NCI-H1092 (cell line): ENCODE data around the gene GSE1.

ENCODE experiments used
- DNase-seq: peaks from one replicate; lab custom pipeline; 2025; lab: John Stamatoyannopoulos, UW

Gene GSE1

DNA sequence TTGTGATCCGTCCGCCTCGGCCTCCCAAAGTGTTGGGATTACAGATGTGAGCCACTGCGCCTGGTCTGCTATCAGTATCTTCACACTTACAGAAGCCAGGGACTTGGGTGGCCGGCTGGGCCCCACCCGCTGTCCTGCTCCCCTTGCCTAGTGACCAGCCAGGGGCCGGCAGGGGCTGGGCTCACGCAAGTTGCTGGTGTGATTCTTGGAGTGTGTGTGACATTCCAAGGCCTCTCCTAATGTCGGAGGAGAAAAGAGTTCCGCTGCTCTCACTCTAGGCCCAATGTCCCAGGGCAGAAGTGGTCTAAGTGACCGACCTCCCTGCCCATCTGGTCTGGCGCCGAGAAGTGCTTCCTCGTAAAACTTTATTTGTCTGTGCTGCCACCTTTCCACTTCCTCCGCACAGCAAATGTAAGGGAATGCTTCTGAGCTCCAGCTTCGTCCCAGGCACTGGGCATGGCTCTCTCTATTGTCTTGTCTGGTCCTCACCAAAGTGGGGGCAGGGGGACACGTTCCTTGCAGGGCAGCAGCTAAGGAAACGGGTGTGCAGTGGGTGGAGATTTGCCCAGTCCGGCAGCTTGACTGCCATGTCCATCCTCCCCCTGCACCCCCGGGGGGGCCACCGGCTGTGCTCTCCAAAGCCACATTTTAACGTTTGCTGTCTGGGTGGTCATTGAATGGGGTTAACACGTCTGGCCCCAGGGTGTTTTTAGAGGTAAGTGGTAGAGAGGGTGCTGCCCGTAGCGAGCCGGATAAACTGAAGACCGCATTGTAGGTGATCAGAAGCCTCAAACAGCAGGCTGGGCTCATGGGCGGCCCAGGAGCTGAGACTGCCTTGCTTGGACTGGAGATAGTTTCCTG, 7.8 kb upstream of the GSE1 start:
- DNase-seq = no peak

DNA sequence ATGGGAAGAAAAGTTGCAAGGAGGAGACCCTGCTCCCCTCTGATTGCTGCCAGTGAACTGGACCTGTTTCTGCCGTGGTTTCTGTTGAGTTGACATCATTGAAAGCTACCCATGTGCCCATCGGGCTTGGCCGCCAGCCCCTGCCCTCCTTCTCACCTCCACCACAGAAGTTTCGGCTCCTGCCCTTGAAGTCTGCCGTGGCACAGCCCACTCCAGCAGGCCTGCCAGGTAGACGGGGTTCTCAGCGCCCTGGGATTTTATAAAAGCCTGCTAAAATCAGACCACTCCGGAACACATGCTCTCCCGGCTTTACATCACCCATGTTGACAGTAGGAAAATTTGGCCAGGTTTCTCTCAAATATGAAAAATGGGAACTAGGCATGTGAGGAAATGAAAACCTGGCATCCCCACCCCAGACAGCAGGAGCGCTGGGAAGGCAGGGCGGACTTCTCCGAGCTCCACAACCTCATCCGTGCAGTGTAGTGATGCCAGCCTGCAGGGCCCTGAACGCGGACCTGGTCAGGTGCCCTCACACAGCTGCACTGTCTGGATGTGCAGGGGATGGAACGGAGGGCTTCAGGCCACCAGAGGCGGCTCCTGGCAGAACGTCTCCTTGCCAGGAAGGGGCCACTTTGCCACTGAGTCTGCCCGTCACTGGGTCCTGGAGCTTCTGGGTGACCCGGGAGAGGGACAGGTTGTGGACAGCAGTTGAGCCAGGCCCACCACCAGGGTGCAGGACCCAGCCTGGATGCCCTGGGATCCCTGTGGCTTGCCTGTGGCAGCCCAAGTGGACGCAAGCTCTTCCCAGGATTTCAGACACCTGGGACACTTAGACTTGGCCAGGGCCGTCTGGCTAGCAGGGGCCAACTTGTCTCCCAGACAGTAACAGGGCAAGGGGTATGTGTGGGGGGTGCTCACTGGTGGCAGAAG, 6.9 kb upstream of the GSE1 start:
- no peak for DNase-seq

DNA sequence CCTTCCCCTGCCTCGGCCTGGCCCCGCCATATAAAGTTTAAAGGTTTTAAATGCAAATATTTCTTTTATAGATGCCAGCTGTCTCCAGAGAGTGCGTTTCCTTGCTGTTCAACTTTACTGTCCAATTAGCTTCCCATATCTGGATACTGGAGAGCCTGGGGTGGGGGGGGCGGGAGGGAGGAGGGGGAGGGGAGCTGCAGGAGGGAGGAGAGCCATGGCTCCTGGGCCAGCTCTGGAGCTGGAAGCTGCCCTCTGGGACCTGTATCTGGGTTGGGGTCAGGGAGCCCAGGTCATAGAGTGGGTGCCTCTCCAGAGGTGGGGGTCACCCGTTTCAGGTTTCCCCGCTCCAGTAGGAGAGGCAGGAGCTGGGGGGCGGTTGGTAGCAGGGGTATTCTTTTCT, 6.2 kb upstream of the GSE1 start:
- no peak for DNase-seq

DNA sequence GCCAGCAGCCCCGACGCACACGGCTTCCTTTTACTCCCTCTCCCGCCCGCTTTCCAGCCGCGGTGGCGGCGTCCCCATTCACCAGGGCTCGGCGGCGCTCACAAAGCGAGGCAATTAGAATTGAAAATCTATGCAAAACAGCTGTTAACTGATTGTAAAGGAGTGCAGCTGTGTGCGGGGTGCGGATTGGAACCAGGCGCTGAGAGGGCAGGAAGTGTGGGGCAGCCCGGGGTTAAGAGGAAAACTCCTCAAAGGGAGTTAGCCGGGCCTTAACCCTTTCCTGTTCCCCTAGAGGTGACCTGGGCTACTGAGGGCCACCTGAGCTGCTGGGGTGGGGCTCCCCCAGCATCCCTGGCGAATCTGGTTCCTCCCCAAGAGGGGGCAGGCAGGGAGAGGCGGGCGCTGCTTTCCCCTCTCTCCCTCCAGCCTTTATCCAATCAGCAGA, 5.8 kb upstream of the GSE1 start:
- no peak for DNase-seq

DNA sequence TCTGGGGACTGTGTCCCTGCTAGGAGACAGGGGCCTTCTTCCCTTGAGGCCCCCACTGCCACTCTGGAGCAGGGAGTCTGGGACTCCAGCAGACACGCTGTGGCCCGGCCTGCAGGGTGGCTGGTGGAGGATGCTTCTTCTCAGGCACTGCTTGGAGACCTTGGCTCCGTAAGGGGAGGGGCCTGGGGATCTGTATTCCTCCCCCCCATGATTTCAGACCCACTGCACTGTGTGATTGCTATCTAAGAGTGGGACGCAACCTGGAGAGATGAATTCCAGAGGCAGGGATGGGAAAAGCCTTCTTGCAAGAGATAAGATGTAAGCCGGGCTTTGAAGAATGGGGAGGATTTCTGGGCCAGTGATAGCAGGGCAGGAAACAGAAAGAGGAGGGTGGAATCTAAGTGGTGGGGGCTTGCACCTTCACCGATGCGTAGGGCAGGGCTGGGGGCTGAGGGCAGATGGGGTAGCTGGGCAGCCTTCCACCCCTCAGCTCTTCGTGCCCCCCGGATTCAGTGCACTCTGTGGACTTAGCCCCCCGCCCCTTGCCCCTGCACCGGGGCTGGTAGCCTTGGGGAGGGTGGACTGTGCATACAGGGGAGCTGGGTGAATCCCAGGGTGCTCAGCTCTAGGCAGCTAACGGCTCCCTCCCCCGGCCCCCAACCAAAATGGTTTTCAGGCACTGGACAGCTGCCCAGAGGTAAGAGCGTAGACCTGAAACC, 5.2 kb upstream of the GSE1 start:
- no peak for DNase-seq

DNA sequence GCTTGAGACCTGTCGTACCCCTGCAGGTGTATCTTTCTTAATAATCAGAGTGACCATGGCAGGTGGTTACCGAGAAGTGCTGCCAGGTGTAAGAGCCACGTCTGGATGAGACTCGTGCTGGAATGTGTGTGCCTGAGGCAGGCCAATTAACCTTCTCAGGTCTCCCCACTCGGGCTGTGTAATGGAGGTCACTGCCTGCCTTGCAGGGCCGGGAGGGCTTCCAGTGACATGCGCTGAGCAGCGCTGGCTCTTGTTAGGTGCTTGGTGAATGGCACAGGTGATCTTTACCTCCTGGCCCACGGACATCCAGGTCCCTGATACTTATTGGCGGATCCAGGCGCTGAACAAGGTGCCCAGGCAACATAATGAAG, 4.6 kb upstream of the GSE1 start:
- no peak for DNase-seq

DNA sequence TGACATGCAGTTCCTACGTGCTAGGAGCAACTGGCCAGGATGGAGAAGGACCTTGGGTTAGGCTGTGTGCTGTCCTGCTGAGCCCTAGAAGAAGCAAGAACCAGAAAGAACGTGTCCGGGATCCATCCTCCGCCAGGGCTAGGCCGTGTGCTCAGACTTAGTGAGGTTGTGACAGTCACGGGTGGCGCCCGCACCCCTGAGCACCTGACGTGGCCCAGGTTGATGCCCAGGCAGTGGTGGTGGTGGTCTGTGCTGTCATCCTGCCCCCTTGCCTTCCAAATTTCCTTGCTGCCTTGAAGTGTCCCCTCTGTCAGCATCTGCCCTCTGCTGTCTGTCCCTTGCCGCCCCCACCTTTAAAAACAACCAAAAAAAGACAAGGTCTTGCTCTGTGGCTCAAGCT, 4.2 kb upstream of the GSE1 start:
- no peak for DNase-seq

DNA sequence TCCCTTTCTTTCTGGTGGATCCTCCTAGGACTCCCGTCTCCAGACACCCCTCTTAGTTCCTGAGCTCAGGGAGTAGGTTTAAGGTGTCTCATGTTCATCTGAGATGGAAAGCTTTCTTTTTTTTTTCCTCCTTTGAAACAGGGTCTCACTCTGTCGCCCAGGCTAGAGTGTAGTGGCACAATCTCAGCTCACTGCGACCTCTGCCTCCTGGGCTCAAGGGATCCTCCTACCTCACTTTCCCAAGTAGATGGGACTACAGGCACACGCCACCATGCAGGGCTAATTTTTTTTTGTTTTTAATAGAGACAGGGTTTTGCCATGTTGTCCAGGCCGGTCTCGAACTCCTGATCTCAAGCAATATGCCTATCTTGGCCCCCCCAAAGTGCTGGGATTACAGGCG, 3.6 kb upstream of the GSE1 start:
- no peak for DNase-seq

DNA sequence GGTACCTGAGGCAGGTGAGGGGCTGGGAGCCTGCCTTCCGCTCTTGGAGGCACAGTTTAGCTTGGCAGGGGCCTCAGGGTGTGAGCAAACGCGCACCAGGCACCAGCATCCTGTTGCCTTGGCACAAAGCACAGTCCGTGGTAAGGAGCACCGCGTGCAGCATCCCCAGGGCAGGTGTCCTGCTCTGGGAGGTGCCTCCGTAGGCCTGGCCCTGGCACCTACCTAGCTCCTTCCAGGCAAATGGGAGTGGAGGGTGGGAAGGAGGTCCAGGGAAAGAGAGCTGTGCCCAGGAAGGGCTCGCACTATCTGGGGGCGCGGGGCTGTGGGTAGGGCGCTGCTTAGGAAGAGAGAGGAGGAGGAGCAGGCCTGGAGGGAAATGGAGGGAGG, 3.1 kb upstream of the GSE1 start:
- peak; percentile 35 for DNase-seq

DNA sequence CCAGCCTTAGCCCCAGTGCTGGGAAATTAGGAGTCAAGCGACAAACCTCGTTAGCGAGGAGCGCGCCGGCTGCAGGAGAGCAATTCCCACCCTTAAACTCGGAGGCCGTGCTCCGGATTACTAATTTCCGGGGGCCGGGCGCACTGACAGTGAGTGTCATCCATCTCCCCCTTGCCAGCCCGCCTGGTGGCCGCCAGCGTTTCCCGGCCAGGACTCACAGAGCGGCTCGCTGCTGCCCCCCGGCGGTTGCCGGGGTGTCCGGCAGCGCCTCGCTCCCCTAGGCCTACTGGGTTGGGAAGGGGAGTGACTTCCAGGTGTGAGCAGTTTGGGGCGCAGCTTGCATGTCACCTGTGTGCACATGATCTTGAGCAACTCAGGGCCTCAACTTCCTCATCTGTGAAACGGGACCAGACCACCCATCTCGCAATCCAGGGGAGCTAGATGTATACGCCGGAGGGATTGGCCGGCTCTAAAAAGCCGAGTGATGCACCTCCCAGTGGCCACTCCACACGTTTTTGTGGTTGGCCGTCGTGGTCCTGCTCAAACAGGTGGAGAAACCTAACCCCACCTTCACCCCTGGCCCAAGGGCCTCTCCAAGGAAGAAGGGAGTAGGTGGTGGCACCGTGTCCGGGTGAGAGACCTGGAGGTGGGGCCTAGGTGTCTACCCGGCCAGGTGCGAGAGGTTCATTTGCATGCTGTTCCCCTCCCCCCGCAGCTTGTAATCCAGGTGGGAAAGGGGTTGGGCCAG, 2.5 kb upstream of the GSE1 start:
- DNase-seq = peak; percentile 78

DNA sequence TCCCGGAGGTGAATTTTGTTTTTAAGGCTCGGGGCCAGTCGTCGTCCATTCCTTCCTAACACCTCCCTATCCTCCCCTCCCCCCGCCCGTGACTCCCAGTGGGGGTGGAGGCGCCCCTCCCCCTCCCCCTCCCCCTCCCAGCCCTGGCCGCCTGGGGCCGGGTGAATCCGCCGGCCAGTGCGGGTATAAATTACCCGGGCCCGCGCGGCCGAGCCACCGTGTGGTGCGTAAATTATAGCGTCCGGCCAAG, 2.0 kb upstream of the GSE1 start:
- DNase-seq = no peak

DNA sequence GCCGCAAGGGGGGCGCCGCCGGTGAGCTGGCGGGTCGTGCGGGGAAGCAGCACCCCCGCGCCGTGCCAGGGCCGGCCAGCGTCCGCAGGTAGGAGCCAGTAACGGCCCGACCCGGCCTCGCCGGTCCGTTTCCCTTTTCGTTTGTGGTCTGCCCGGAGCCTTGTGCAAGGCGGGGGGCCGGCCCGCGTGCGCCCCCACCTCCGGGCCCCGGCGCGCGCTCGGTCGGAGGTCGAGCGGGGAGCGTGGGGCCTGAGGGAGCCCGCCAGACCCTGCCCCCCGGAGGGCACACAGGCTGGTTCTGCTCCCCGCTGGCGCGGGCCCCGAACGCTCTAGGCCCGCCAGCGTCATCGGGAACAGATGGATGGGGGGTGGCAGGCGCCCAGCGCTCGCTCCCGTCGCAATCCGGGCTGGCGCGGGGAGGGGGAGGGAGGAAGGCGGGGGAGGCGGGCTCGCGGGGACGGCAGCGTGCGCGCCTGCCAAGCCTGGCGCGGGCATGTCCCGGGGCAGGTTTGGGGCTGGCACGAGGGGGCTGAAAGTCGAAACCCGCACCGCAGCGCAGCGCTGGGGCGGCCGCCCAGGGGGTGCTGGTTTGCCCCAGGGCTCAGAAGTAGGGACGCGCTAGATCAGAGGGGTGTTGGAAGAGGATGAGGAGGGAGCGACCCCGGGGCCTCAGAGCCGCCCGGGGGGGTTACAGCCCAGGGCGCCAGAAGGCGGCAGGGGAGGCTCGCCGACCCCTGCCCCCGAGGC, 1.5 kb upstream of the GSE1 start:
- peak; percentile 69 for DNase-seq

DNA sequence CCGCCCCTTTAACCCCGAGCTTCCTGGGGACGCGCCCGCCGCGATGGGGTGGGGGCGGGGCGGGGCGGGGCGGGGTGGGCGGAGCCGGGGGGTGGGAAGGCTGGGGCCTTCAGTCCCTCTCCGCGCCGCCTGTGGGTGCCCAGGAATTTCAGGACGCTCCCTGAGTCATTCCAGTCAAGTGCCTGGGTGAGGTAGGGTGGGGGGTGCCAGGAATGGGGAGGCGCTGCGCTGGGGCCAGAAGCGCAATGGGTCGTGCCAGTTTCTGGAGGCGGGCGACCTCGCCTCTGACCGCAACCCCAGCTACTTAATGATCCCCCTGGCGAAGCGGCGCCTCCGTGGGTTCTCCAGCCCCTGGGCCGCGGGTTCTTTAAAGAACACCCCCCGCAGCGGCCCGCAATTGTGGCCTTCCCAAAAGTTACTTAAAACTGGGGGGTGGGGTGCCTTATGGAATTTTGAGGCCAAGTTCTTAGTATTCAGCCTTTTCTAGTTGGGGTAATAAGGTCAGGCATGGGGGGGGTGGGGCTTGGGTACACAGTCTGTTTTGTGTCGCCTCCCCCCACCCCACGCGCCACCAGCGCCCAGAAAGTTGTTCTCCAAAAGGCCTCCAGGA, 826 bp upstream of the GSE1 start:
- peak; percentile 43 for DNase-seq

DNA sequence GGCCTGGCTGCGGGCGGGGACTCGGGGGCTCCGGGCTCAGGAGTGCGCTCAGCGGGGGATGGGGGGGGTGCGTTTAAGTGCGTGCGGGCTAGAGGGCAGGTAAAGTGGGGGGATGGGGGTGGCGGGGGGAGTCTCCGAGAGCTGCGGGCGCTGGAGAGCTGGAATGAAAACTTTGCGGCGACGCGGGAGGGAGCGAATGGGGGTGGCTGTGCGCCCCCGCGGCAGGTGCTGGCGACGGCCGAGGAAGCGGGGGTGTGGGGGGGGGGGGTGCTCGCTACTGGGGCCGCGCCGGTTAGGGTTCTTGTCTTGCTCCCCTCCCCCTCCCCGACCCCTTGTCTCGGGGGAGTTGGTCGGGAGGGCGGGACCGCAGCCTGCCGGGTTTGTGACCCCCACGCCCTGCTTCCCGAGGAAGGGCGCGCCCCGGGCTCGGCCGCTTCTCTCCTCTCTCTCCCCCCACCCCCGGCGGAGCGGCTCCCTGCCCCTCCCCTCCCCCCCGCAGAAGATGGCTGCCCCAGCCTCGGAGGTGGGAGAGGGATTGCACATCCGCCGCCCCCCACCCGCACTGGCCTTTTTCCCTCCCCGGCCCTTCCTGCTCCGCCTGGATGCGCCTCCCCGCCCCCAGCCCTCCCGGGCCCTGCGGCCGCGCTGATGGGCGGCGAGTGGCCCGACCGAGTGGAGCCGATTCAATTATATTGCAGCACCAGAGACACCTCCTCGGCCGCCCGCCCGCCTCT, 649 bp downstream of the GSE1 start:
- peak; percentile 49 for DNase-seq

DNA sequence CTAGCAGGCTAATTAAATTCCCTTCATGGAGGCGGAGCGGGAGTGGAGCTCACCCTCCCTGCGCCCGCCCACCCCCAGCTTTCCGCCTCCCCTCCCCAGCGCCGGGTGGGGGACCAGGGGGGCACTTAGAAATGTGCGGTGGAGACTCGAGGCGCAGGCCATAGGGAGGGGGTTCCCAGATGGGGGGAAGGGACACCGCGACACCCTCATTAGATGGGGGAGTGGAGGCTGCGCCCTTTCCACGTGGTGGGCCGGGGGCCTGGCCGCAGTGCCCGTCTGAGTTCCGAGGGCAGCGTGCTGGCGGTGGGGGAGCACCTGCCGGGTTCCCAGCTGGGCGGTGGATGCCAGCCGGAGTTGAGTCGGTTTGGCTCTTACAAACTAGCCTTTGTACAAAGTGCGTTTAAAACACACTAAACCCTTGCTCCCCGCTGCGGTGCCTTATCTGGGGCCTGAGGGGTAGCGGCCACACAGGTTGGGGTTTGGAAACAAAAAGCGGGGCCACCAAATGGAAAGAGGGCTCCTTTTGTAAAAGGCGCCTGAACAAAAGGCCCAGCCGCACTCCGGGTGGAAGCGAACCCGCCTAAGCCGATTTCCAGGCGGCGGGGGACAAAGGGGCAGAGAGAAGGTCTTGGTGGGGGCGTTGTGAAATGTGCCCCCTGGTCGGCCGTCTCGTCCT, 1.4 kb downstream of the GSE1 start:
- no peak for DNase-seq

DNA sequence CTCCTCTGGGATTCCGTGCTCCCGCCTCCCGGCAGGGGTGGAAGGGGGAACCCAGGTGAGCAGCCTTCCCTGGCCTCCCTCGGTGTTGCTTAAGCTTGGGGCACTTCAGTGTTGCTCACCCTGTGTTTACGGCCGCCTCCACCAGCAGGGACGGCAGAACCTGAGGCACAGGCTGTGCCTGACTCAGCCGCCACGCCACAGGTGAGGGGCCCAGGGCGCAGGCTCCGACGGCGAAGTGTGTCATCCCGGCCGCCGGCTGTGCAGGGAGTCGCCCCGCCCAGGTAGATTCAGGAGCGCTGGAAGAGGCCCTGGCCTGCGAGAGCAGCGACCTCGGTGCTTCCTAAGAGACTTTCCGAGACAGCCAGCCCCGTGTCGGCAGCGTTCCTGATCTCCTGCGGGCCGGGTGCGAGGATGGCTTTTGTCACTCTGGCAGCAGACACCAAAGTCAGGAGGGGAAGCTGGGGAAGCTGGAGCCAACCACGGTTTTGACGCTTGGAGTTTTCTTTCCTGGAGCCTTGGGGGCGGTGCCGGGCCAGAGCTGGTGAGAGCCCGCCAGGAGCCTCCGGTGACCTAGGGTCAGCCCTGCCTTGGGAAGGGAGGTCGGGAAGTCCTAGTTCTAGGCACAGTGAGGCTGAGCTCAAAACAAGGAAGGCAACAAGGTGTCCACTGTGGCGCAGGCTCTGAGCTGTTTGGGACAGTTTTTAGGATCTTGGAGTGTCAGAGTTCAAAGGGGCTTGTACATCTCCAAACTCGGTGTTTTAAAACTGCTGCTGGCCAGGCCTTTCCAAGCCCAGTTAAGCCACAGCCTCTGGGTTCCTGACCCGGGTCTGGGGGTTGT, 2.1 kb downstream of the GSE1 start:
- DNase-seq = no peak

DNA sequence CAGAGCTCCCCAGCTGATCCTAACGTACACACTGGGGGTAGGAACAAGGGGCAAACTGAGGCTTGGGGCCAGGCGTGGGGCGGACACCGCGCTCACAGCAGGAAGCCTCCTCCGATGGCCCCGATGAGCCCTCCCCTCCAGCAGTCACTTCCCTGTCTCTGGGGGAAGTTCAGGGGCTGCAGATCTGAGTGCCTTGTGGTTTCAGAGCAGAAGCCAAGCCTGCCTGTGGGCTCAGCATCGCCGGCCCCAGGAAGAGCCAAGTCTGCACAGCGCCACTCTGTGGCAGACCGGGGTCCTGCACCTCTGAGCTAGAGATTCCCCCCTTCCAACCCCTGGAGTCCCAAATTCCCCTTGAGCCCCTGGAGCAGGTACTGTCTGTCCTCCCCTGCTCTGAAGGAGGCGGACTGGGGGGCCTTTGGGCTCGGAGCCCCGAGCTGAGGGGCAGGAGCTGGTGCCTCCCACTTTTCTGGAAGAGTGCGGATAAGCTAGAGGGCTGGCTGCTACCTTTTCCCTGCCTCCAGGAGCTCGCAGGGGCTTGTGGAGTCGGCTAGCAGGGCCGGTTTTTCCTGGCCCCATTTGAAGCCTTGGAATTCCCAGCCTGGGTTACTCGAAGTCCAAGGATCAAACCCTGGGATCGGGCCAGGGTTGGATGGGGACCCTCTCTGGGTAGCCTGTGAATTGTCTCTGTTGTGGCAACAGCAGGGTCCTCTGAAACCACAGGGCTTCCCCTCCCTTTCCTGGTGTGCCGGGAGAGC, 2.9 kb downstream of the GSE1 start:
- peak; percentile 38 for DNase-seq
